H1 (cell line): ENCODE measurements around the gene SENP1.

Source experiments
- BACH1 ChIP-seq: IDR thresholded peaks from 2 replicates; pipeline ENCODE4 v1.6.1; 2012; ENCODE audit warnings: low read length, improper control_type of control experiment
- CBX8 ChIP-seq: fragments of 300-800, 300-1000 bp; sonication (generic); IDR thresholded peaks from 2 replicates; pipeline ENCODE4 v1.7.1; 2016; ENCODE audit warnings: low read depth, low read length, borderline replicate concordance
- TF ChIP-seq, protein P1 (sequence below), 3 experiments: IDR thresholded peaks; 1 replicate in 2 of 3; 2 replicates in 1 of 3; pipeline versions ENCODE4 v1.5.1 to v1.6.1; 2011; ENCODE audit warnings: low read length in 3 of 3, mild to moderate bottlenecking in 3 of 3, inconsistent platforms in 2 of 3, low read depth in 1 of 3, moderate library complexity in 1 of 3; ENCODE audit not compliant: insufficient read depth in 1 of 3; ENCODE audit errors: control extremely low read depth in 1 of 3

DNA sequence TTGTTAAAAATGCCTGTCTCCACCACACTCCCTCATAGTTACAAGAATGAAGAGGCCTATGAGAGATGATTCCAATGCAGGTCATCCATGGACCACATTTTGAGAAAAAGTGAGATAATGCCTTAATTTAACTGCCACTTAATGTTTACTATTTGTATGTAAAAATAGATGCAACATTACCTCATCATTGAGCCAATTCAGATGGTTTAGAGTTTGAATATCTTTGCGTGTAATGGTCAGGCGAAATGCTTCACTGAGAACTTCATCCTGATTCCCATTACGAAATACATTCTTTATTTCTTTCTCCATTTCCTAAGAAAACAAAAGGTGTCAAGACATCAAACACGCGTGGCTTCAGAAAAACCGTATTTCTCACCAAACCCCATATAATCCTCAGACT is 42.3 kb downstream of the SENP1 start:
- TF ChIP-seq, protein P1, sequence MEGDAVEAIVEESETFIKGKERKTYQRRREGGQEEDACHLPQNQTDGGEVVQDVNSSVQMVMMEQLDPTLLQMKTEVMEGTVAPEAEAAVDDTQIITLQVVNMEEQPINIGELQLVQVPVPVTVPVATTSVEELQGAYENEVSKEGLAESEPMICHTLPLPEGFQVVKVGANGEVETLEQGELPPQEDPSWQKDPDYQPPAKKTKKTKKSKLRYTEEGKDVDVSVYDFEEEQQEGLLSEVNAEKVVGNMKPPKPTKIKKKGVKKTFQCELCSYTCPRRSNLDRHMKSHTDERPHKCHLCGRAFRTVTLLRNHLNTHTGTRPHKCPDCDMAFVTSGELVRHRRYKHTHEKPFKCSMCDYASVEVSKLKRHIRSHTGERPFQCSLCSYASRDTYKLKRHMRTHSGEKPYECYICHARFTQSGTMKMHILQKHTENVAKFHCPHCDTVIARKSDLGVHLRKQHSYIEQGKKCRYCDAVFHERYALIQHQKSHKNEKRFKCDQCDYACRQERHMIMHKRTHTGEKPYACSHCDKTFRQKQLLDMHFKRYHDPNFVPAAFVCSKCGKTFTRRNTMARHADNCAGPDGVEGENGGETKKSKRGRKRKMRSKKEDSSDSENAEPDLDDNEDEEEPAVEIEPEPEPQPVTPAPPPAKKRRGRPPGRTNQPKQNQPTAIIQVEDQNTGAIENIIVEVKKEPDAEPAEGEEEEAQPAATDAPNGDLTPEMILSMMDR (IDR thresholded peaks at IDR 0.05; ENCODE audit: control extremely low read depth in 1 of 3, insufficient read depth in 1 of 3, low read depth in 1 of 3, low read length in 3 of 3): no peak
- TF ChIP-seq CBX8 (no peak), BACH1 (no peak)
